GM21576 (cell line): ENCODE measurements around the gene CACNA1F.
A peak's percentile ranks its signal among the peaks of the same experiment; 100 is the strongest.

ENCODE experiments used
- ATAC-seq: cut with Tn5 transposase; IDR thresholded peaks from one replicate; pipeline ENCODE4 v1.9.1; 2021; ENCODE audit warnings: mild to moderate bottlenecking, moderate library complexity; ENCODE audit not compliant: unreplicated experiment

CACNA1F gene

GRCh38 chrX:49231333-49232000 lies 1.7 kb downstream of the CACNA1F start:
- ATAC-seq, result no peak

GRCh38 chrX:49230500-49231232 lies 2.5 kb downstream of the CACNA1F start:
- ATAC-seq, result peak; percentile 55

GRCh38 chrX:49228185-49228584 lies 5.0 kb downstream of the CACNA1F start:
- no peak for ATAC-seq

GRCh38 chrX:49227726-49228125 lies 5.4 kb downstream of the CACNA1F start:
- no peak for ATAC-seq

GRCh38 chrX:49226946-49227345 lies 6.2 kb downstream of the CACNA1F start:
- no peak for ATAC-seq

GRCh38 chrX:49225858-49226257 lies 7.3 kb downstream of the CACNA1F start:
- no peak for ATAC-seq

GRCh38 chrX:49221868-49222267 lies 11.3 kb downstream of the CACNA1F start:
- ATAC-seq, result no peak

- no peak for ATAC-seq
Measured at GRCh38 chrX:49220100-49220499, 13.0 kb downstream of the CACNA1F start.

- ATAC-seq, result no peak
Measured at GRCh38 chrX:49214996-49215526, 18.1 kb downstream of the CACNA1F start.

- ATAC-seq, result no peak
Measured at GRCh38 chrX:49214416-49214815, 18.7 kb downstream of the CACNA1F start.

- ATAC-seq, result no peak
Measured at GRCh38 chrX:49212861-49213260, 20.3 kb downstream of the CACNA1F start.

- ATAC-seq, result no peak
Measured at GRCh38 chrX:49212209-49212608, 20.9 kb downstream of the CACNA1F start.

- no peak for ATAC-seq
Measured at GRCh38 chrX:49211074-49211473, 22.1 kb downstream of the CACNA1F start.

GRCh38 chrX:49210406-49210805 lies 22.7 kb downstream of the CACNA1F start:
- ATAC-seq, result no peak

GRCh38 chrX:49209434-49210251 lies 23.5 kb downstream of the CACNA1F start:
- ATAC-seq, result no peak

GRCh38 chrX:49208399-49208798 lies 24.7 kb downstream of the CACNA1F start:
- ATAC-seq, result no peak

GRCh38 chrX:49206543-49206942 lies 26.6 kb downstream of the CACNA1F start:
- ATAC-seq, result no peak

GRCh38 chrX:49205443-49205842 lies 27.7 kb downstream of the CACNA1F start:
- no peak for ATAC-seq

GRCh38 chrX:49204709-49205108 lies 28.4 kb downstream of the CACNA1F start:
- no peak for ATAC-seq

GRCh38 chrX:49204017-49204416 lies 29.1 kb downstream of the CACNA1F start:
- ATAC-seq, result no peak

- no peak for ATAC-seq
Measured at GRCh38 chrX:49203536-49203935, 29.6 kb downstream of the CACNA1F start.
